Measurements from ENCODE around the gene SLC38A4.
"Not testable (repeated sequence)": the region's sequence is repeated elsewhere in the genome, so short reads cannot be mapped to it uniquely, and the experiment has no call there.

The SLC38A4 gene

GRCh38 chr12:46774322-46774633, 51.5 kb downstream of the SLC38A4 start:
- no peak for DNase-seq

- DNase-seq, result peak; percentile 85
Observed at GRCh38 chr12:46773586-46774321, 52.0 kb downstream of the SLC38A4 start.

- peak; percentile 68 for DNase-seq
Observed at GRCh38 chr12:46771268-46771827, 54.4 kb downstream of the SLC38A4 start.

- DNase-seq, result peak; percentile 77
Observed at GRCh38 chr12:46770501-46771183, 55.2 kb downstream of the SLC38A4 start.

GRCh38 chr12:46764005-46764404, 61.8 kb downstream of the SLC38A4 start:
- DNase-seq, result no peak

- DNase-seq, result no peak
Observed at GRCh38 chr12:46763230-46763629, 62.6 kb downstream of the SLC38A4 start.

GRCh38 chr12:46754550-46754949, 71.2 kb downstream of the SLC38A4 start:
- no peak for DNase-seq

- no peak for DNase-seq
Observed at GRCh38 chr12:46752396-46752795, 73.4 kb downstream of the SLC38A4 start.

- no peak for DNase-seq
Observed at GRCh38 chr12:46751173-46751572, 74.6 kb downstream of the SLC38A4 start.

GRCh38 chr12:46749322-46749721, 76.5 kb downstream of the SLC38A4 start:
- no peak for DNase-seq

- DNase-seq, result peak; percentile 87
Observed at GRCh38 chr12:46744283-46744682, 81.5 kb downstream of the SLC38A4 start.

GRCh38 chr12:46743456-46743855, 82.3 kb downstream of the SLC38A4 start:
- peak; percentile 81 for DNase-seq

GRCh38 chr12:46742271-46742670, 83.5 kb downstream of the SLC38A4 start:
- not testable (repeated sequence) for DNase-seq

- DNase-seq, result no peak
Observed at GRCh38 chr12:46725332-46725731, 100.5 kb downstream of the SLC38A4 start.

- peak; percentile 15 for DNase-seq
Observed at GRCh38 chr12:46723629-46724419, 102.0 kb downstream of the SLC38A4 start.

- peak; percentile 59 for DNase-seq
Observed at GRCh38 chr12:46722394-46723185, 103.2 kb downstream of the SLC38A4 start.

GRCh38 chr12:46718495-46718894, 107.3 kb downstream of the SLC38A4 start:
- no peak for DNase-seq

GRCh38 chr12:46717868-46718267, 107.9 kb downstream of the SLC38A4 start:
- no peak for DNase-seq

GRCh38 chr12:46717159-46717558, 108.6 kb downstream of the SLC38A4 start:
- no peak for DNase-seq
